NAMALWA (cell line): Measurements from ENCODE around the gene CAMK1.
A peak's percentile ranks its signal among the peaks of the same experiment; 100 is the strongest.
"Not testable (repeated sequence)": the region's sequence is repeated elsewhere in the genome, so short reads cannot be mapped to it uniquely, and the experiment has no call there.

ENCODE experiments used
- DNase-seq: peaks from one replicate; pipeline ENCODE4 v3.0.0-alpha.2; 2015; ENCODE audit warnings: low spot score

CAMK1 gene

GRCh38 chr3:9776896-9777693, 7.3 kb upstream of the CAMK1 start:
- DNase-seq: no peak

- not testable (repeated sequence) for DNase-seq
Observed at GRCh38 chr3:9771007-9771406, 1.3 kb upstream of the CAMK1 start.

GRCh38 chr3:9770276-9770812, 597 bp upstream of the CAMK1 start:
- DNase-seq: no peak

GRCh38 chr3:9769012-9769411, 735 bp downstream of the CAMK1 start:
- no peak for DNase-seq

GRCh38 chr3:9768141-9768775, 1.5 kb downstream of the CAMK1 start:
- no peak for DNase-seq

- no peak for DNase-seq
Observed at GRCh38 chr3:9767418-9767817, 2.3 kb downstream of the CAMK1 start.

- no peak for DNase-seq
Observed at GRCh38 chr3:9765865-9766264, 3.9 kb downstream of the CAMK1 start.

- DNase-seq: no peak
Observed at GRCh38 chr3:9762871-9763270, 6.9 kb downstream of the CAMK1 start.

- DNase-seq: no peak
Observed at GRCh38 chr3:9761919-9762318, 7.8 kb downstream of the CAMK1 start.

GRCh38 chr3:9760779-9761505, 8.8 kb downstream of the CAMK1 start:
- DNase-seq: no peak

GRCh38 chr3:9757427-9757826, 12.3 kb downstream of the CAMK1 start:
- no peak for DNase-seq

GRCh38 chr3:9754678-9755077, 15.1 kb downstream of the CAMK1 start:
- no peak for DNase-seq

- peak; percentile 57 for DNase-seq
Observed at GRCh38 chr3:9750556-9751411, 19.0 kb downstream of the CAMK1 start.

GRCh38 chr3:9749645-9750555, 19.8 kb downstream of the CAMK1 start, which contains the start of gene OGG1:
Gene OGG1, plus strand, starts transcription at chr3:9749952. Its CDS starts 335 bp downstream, at chr3:9750287.
- peak; percentile 99 for DNase-seq

GRCh38 chr3:9749296-9749644, 20.5 kb downstream of the CAMK1 start:
- no peak for DNase-seq

GRCh38 chr3:9748031-9748430, 21.7 kb downstream of the CAMK1 start:
- DNase-seq: no peak

GRCh38 chr3:9747267-9747666, 22.5 kb downstream of the CAMK1 start:
- DNase-seq: no peak

- no peak for DNase-seq
Observed at GRCh38 chr3:9746330-9746729, 23.4 kb downstream of the CAMK1 start.

GRCh38 chr3:9745521-9745920, 24.2 kb downstream of the CAMK1 start:
- DNase-seq: no peak

- DNase-seq: no peak
Observed at GRCh38 chr3:9744162-9744561, 25.6 kb downstream of the CAMK1 start.

GRCh38 chr3:9743548-9743947, 26.2 kb downstream of the CAMK1 start:
- DNase-seq: no peak
